ENCODE data around the gene ADD2. TPM values are rescaled to one million over a fixed set of nuclear protein-coding genes. Genes with fewer than 3 reads are reported as not detected.

The ADD2 gene
- polyA plus RNA-seq, 1 donor, result 6.0 TPM

GRCh38 chr2:70702711-70703395 is 65.1 kb downstream of the ADD2 start:
- DNase-seq, result no peak

- DNase-seq, result no peak
These were observed 69.2 kb downstream of the ADD2 start for GRCh38 chr2:70698847-70699246.

GRCh38 chr2:70697603-70698383 is 70.2 kb downstream of the ADD2 start:
- no peak for DNase-seq

GRCh38 chr2:70696142-70696541 is 71.9 kb downstream of the ADD2 start:
- no peak for DNase-seq

- no peak for DNase-seq
These were observed 75.7 kb downstream of the ADD2 start for GRCh38 chr2:70692256-70692655.

DNA sequence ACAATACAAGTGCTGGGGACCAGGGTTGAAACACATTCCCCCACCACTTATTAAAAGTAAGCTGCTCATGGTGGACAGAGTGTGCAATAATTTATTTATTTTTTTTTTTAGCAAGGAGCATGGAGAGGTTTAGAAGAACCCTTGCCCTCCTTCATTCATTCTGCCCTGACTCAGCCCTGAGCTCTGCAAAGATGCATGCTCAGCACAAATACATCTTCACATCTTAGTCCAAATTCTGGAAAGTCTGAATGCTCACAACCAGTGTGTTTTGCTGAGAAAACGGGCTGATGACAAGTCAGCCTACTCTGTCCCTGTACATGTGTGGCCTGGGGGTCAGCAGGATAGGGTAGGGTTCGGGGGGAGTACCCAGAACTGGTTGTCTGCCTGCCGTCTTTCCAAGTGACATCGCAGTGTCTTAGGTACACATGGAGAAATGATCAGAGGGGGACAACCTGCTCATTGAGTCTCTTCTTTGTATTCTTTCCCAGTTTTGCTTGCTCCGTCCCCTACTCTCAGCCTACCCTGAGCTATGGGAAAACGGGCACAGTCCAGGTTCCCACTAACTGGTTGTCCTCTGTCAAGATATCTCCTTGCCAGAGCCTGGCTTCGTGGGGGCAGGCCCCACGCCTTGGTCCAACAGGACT is 76.4 kb downstream of the ADD2 start:
- no peak for DNase-seq

GRCh38 chr2:70690846-70691245 is 77.2 kb downstream of the ADD2 start:
- DNase-seq, result no peak

DNA sequence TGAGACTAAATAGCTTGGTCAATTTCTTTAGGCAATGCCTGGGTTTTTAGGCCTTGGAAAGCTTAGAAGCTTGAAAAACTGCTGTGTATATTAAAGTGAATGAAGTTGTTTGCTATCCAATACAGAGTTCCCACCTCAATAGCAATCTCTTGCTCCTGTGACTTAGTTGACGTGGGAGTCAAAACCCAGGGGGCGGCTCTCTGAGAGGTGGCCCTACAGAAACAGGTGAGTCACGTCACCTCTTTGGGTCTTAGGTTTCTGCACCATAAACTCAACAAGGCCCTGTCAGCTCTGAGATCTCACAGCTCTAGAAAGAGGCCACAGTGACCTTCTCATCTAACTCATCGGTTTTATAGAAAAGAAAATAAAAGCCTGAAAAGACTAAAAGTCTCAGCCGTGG is 79.6 kb downstream of the ADD2 start:
- no peak for DNase-seq

GRCh38 chr2:70687461-70687795 is 80.6 kb downstream of the ADD2 start:
- DNase-seq, result no peak

DNA sequence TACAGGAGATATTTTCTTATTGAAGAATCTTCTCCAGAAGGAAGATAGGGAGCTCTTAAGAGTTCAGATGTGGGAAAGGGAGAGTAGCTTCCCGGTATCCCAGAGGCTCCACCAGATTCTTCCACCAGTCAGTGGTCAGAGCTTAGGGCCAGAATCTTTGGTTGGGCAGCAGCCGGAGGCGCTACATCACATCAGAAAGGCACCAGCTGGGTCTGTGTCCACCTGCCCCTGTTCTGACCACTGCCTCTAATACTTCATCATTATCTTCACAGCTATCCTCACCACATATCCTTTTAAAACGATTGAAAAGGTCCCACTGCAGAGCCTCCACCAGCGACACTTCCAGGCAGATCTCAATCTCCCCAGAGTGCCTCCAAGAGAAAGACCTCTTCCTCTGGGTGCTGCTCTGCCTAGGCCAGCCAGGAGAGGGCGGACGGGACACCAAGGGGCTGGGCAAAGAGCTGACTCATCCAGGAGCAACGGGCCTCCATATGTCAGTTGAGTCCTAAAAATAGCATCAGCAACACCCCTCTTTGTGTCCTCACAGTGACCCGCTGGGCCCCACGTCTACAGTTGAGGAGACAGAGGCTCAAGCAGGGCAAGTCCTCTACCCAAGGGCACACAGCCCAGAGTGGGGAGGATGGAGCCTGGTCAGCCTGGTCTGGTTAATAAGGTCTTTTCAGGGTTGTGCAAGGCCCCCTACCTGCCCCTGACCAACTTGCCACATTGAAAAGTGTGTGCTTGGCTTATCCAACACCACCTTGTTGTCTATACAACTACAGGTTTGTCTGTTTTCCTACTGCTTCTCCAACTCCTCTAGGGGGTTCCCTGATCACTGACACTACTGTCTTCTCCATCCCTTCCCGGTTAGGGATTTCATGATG is 81.2 kb downstream of the ADD2 start:
- no peak for DNase-seq

- DNase-seq, result no peak
These were observed 82.2 kb downstream of the ADD2 start for GRCh38 chr2:70685771-70686171.

- no peak for DNase-seq
These were observed 83.0 kb downstream of the ADD2 start for GRCh38 chr2:70684846-70685622.

DNA sequence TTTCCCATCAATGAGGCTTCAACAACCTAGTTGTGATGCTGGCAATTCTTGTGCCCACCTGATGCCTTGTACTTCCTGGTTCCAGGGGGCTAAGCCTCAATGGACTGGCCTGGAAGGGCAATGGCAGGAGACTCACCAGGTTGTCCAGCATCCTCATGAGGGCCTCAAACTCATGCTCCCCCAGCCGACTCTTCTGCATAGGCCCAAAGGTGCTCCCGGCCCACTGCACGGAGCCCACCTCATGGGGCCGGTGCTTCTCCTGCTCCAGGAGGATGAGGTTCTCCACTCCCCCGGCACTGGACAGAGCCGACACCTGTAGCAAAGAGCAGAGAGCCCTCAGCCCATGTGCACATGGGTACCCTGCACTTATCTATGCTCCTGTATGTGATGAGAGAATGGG is 84.5 kb downstream of the ADD2 start:
- no peak for DNase-seq

- DNase-seq, result no peak
These were observed 87.3 kb downstream of the ADD2 start for GRCh38 chr2:70680735-70681134.

GRCh38 chr2:70679259-70679658 is 88.7 kb downstream of the ADD2 start:
- no peak for DNase-seq

- DNase-seq, result no peak
These were observed 89.3 kb downstream of the ADD2 start for GRCh38 chr2:70678576-70679143.

GRCh38 chr2:70676301-70677035 is 91.5 kb downstream of the ADD2 start:
- no peak for DNase-seq

- DNase-seq, result no peak
These were observed 92.1 kb downstream of the ADD2 start for GRCh38 chr2:70675862-70676261.

DNA sequence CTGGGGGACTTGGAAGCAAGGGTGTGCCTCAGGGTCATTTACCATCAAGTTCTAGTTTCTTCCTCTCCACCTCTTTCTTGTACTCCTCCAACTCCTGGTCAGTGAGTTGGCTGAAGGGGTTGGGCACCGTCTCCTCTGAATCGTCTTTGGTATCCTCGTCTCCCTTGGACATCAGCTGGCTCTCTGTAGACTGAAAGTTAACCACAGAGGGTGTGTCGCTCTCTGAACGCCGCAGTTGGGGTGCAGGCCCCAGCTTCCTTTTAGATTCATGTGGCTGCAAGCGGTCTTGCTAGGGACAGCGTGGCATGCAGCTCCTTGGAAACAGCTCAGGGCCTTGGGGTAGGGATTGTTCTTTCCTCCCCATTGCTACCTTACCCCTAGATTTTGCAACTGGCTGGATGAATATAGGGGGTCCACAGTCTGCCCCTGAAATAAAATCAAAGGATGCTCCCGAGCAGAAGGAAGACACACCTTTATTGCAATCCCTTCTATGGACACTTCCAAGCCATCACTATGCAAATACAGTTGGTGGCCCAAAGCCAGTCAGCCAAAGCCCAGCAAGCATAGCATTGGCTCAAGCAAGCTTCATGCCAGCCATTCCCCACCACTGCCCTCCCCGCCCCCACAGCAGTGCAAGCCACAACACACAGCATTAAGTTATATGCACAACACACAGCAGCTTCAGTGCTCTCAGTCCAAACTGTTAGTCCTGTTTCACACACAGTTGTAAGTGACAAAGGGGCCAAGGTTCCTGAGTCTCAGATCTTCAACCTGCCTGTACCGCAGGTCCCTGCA is 93.2 kb downstream of the ADD2 start:
- DNase-seq, result no peak
